ENCODE measurements around the gene RMC1. TPM values are rescaled to one million over a fixed set of nuclear protein-coding genes. Genes with fewer than 3 reads are reported as not detected.

RMC1 gene
- total and polyA plus RNA-seq, 2 donors from 2014 or later: 25.9 to 40.4 TPM

DNA sequence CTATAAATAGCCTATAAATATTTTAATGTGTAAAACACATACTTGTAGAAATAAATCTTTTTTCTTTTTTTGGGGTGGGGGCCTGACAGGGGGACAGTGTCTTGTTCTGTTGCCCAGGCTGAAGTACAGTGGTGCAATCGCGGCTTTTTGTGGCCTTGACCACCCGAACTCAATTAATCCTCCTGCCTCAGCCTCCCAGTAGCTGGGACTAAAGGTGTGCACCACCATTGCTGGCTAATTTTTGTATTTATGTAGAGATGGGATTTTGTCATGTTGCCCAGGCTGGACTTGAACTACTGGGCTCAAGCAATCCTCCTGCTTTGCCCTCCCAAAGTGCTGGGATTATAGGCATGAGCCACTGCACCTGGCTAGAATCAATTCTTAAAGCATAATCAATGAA lies 45.4 kb downstream of the RMC1 start:
- intact Hi-C loops (cut with DNase I): no loop called here
- no peaks in the 10 kb centered on the region for H3K9me3 ChIP-seq (ENCODE audit: control insufficient read depth in 2 of 3, insufficient read depth in 1 of 3, low read length in 3 of 3)

GRCh38 chr18:23550898-23551297 lies 47.6 kb downstream of the RMC1 start:
- Histone ChIP-seq H3K27me3 (ENCODE audit: control insufficient read depth, insufficient read depth, low read length) (no peaks in the 10 kb centered on the region), H3K27ac (ENCODE audit: low read depth in 2 of 2, low read length in 2 of 2) (no peak overlapping the region)

More for the DNA sequence above, 45.4 kb downstream of the RMC1 start:
- Histone ChIP-seq H3K4me3 (ENCODE audit: low read length in 3 of 3) (no peak overlapping the region), H3K27ac (ENCODE audit: low read depth in 2 of 2, low read length in 2 of 2) (no peak overlapping the region), H3K36me3 (ENCODE audit: control insufficient read depth in 2 of 3, insufficient read depth in 3 of 3, low read length in 3 of 3) (peaks cover 3 to 40% (median 28%) of the 10 kb centered on the region in 3 donors), H3K9ac (ENCODE audit: low read length in 3 of 3) (no peak overlapping the region), H3K4me1 (ENCODE audit: control insufficient read depth in 2 of 3, insufficient read depth in 2 of 3, low read depth in 1 of 3, low read length in 3 of 3) (no peaks in the 10 kb centered on the region), H3K27me3 (ENCODE audit: control insufficient read depth, insufficient read depth, low read length) (no peaks in the 10 kb centered on the region)
- DNase-seq: no peak
- TF ChIP-seq, protein P1, sequence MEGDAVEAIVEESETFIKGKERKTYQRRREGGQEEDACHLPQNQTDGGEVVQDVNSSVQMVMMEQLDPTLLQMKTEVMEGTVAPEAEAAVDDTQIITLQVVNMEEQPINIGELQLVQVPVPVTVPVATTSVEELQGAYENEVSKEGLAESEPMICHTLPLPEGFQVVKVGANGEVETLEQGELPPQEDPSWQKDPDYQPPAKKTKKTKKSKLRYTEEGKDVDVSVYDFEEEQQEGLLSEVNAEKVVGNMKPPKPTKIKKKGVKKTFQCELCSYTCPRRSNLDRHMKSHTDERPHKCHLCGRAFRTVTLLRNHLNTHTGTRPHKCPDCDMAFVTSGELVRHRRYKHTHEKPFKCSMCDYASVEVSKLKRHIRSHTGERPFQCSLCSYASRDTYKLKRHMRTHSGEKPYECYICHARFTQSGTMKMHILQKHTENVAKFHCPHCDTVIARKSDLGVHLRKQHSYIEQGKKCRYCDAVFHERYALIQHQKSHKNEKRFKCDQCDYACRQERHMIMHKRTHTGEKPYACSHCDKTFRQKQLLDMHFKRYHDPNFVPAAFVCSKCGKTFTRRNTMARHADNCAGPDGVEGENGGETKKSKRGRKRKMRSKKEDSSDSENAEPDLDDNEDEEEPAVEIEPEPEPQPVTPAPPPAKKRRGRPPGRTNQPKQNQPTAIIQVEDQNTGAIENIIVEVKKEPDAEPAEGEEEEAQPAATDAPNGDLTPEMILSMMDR (IDR thresholded peaks at IDR 0.05; ENCODE audit: borderline replicate concordance, extremely low read depth, insufficient read depth): no peak
- no peak for FAIRE-seq

GRCh38 chr18:23551978-23552377 lies 48.7 kb downstream of the RMC1 start:
- H3K4me3 ChIP-seq (ENCODE audit: low read length in 3 of 3): no peak overlapping the region
- DNase-seq (no peak), FAIRE-seq (no peak)
- TF ChIP-seq, protein P1 (IDR thresholded peaks at IDR 0.05; ENCODE audit: borderline replicate concordance, extremely low read depth, insufficient read depth): no peak
- H3K9me3 ChIP-seq (ENCODE audit: control insufficient read depth in 2 of 3, insufficient read depth in 1 of 3, low read length in 3 of 3): no peaks in the 10 kb centered on the region
- no peaks in the 10 kb centered on the region for H3K4me1 ChIP-seq (ENCODE audit: control insufficient read depth in 2 of 3, insufficient read depth in 2 of 3, low read depth in 1 of 3, low read length in 3 of 3)
- peaks cover 0 to 42% (median 28%) of the 10 kb centered on the region in 3 donors for H3K36me3 ChIP-seq (ENCODE audit: control insufficient read depth in 2 of 3, insufficient read depth in 3 of 3, low read length in 3 of 3)
- no peak overlapping the region for H3K9ac ChIP-seq (ENCODE audit: low read length in 3 of 3)
- no peak overlapping the region for H3K27ac ChIP-seq (ENCODE audit: low read depth in 2 of 2, low read length in 2 of 2)
- intact Hi-C loops (cut with DNase I): no loop called here
- H3K27me3 ChIP-seq (ENCODE audit: control insufficient read depth, insufficient read depth, low read length): no peaks in the 10 kb centered on the region

More at GRCh38 chr18:23550898-23551297, 47.6 kb downstream of the RMC1 start:
- no peak for DNase-seq
- no peak overlapping the region for H3K9ac ChIP-seq (ENCODE audit: low read length in 3 of 3)
- TF ChIP-seq, protein P1 (IDR thresholded peaks at IDR 0.05; ENCODE audit: borderline replicate concordance, extremely low read depth, insufficient read depth): no peak
- no peaks in the 10 kb centered on the region for H3K9me3 ChIP-seq (ENCODE audit: control insufficient read depth in 2 of 3, insufficient read depth in 1 of 3, low read length in 3 of 3)
- no peaks in the 10 kb centered on the region for H3K4me1 ChIP-seq (ENCODE audit: control insufficient read depth in 2 of 3, insufficient read depth in 2 of 3, low read depth in 1 of 3, low read length in 3 of 3)
- no peak overlapping the region for H3K4me3 ChIP-seq (ENCODE audit: low read length in 3 of 3)
- intact Hi-C loops (cut with DNase I): no loop called here
- H3K36me3 ChIP-seq (ENCODE audit: control insufficient read depth in 2 of 3, insufficient read depth in 3 of 3, low read length in 3 of 3): peaks cover 3 to 46% (median 27%) of the 10 kb centered on the region in 3 donors
- no peak for FAIRE-seq

GRCh38 chr18:23552505-23552904 lies 49.2 kb downstream of the RMC1 start:
- intact Hi-C loops (cut with DNase I): no loop called here
- TF ChIP-seq, protein P1 (IDR thresholded peaks at IDR 0.05; ENCODE audit: borderline replicate concordance, extremely low read depth, insufficient read depth): no peak
- FAIRE-seq: no peak
- Histone ChIP-seq H3K36me3 (ENCODE audit: control insufficient read depth in 2 of 3, insufficient read depth in 3 of 3, low read length in 3 of 3) (peaks cover 0 to 41% (median 29%) of the 10 kb centered on the region in 3 donors), H3K27me3 (ENCODE audit: control insufficient read depth, insufficient read depth, low read length) (no peaks in the 10 kb centered on the region), H3K4me1 (ENCODE audit: control insufficient read depth in 2 of 3, insufficient read depth in 2 of 3, low read depth in 1 of 3, low read length in 3 of 3) (no peaks in the 10 kb centered on the region), H3K27ac (ENCODE audit: low read depth in 2 of 2, low read length in 2 of 2) (no peak overlapping the region), H3K9ac (ENCODE audit: low read length in 3 of 3) (no peak overlapping the region), H3K9me3 (ENCODE audit: control insufficient read depth in 2 of 3, insufficient read depth in 1 of 3, low read length in 3 of 3) (no peaks in the 10 kb centered on the region), H3K4me3 (ENCODE audit: low read length in 3 of 3) (no peak overlapping the region)
- DNase-seq: no peak

Measured in kidney (tissue), 14 donors.